GM12878 (cell line): ENCODE results near the gene BCAS3.

Experiments
- SMARCA5 ChIP-seq: fragments of 450-650 bp; IDR thresholded peaks from 2 replicates; pipeline ENCODE4 v1.6.1; 2017; ENCODE audit warnings: mild to moderate bottlenecking
- TF ChIP-seq, protein P1 (sequence below), 3 experiments: IDR thresholded peaks in 2 of 3; conservative IDR thresholded peaks in 1 of 3; 2 replicates each; pipeline ENCODE4 v1.5.1; 2011; ENCODE audit warnings: low read depth in 3 of 3, low read length in 3 of 3, mild to moderate bottlenecking in 3 of 3, control low read depth in 2 of 3, moderate library complexity in 2 of 3, inconsistent platforms in 1 of 3, mixed read lengths in 1 of 3; ENCODE audit not compliant: control insufficient read depth in 2 of 3, insufficient read depth in 1 of 3; ENCODE audit errors: extremely low read depth in 1 of 3

- TF ChIP-seq SMARCA5 = no peak
- TF ChIP-seq, protein P1, sequence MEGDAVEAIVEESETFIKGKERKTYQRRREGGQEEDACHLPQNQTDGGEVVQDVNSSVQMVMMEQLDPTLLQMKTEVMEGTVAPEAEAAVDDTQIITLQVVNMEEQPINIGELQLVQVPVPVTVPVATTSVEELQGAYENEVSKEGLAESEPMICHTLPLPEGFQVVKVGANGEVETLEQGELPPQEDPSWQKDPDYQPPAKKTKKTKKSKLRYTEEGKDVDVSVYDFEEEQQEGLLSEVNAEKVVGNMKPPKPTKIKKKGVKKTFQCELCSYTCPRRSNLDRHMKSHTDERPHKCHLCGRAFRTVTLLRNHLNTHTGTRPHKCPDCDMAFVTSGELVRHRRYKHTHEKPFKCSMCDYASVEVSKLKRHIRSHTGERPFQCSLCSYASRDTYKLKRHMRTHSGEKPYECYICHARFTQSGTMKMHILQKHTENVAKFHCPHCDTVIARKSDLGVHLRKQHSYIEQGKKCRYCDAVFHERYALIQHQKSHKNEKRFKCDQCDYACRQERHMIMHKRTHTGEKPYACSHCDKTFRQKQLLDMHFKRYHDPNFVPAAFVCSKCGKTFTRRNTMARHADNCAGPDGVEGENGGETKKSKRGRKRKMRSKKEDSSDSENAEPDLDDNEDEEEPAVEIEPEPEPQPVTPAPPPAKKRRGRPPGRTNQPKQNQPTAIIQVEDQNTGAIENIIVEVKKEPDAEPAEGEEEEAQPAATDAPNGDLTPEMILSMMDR (IDR thresholded peaks at IDR 0.05 in 2 of 3, conservative IDR thresholded peaks at IDR 0.05 in 1 of 3; ENCODE audit: control insufficient read depth in 2 of 3, extremely low read depth in 1 of 3, insufficient read depth in 1 of 3, low read depth in 3 of 3, low read length in 3 of 3) = no peak
These were observed 154.5 kb downstream of the BCAS3 start for GRCh38 chr17:60832151-60832585.
